GM21786 (cell line): Measurements from ENCODE around the gene MYBPH.

Experiments used
- ATAC-seq: cut with Tn5 transposase; IDR thresholded peaks from one replicate; pipeline ENCODE4 v1.9.1; 2021; ENCODE audit not compliant: unreplicated experiment

The MYBPH gene

GRCh38 chr1:203167026-203167912 lies 8.4 kb downstream of the MYBPH start:
- ATAC-seq, result no peak

DNA sequence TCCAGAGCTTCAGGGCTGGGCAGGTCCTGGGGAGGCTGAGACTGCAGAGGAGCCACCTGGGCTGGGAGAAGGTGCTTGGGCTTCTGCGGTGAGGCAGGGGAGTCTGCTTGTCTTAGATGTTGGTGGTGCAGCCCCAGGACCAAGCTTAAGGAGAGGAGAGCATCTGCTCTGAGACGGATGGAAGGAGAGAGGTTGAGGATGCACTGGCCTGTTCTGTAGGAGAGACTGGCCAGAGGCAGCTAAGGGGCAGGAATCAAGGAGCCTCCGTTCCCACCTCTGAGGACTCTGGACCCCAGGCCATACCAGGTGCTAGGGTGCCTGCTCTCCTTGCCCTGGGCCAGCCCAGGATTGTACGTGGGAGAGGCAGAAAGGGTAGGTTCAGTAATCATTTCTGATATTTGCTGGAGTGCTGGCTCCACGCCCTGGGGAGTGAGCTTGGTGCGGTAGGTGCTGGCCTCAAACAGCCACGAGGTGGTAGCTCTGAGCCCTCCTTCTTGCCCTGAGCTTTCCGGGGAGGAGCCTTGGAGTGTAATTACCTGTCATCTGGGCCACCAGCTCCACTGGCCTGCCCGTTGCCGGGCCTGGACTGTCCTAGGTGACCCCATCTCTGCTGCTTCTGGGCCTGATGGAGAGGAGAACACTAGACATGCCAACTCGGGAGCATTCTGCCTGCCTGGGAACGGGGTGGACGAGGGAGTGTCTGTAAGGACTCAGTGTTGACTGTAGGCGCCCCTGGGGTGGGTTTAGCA lies 9.3 kb downstream of the MYBPH start:
- ATAC-seq, result peak; percentile 60

DNA sequence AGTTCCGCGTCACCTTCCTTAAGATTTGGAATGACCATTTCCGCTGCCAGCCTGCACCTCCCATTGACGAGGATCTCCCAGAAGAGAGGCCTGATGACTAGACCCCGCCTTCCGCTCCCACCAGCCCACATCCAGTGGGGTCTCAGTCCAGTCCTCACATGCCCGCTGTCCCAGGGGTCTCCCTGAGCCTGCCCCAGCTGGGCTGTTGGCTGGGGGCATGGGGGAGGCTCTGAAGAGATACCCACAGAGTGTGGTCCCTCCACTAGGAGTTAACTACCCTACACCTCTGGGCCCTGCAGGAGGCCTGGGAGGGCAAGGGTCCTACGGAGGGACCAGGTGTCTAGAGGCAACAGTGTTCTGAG lies 9.8 kb downstream of the MYBPH start:
- ATAC-seq, result no peak

DNA sequence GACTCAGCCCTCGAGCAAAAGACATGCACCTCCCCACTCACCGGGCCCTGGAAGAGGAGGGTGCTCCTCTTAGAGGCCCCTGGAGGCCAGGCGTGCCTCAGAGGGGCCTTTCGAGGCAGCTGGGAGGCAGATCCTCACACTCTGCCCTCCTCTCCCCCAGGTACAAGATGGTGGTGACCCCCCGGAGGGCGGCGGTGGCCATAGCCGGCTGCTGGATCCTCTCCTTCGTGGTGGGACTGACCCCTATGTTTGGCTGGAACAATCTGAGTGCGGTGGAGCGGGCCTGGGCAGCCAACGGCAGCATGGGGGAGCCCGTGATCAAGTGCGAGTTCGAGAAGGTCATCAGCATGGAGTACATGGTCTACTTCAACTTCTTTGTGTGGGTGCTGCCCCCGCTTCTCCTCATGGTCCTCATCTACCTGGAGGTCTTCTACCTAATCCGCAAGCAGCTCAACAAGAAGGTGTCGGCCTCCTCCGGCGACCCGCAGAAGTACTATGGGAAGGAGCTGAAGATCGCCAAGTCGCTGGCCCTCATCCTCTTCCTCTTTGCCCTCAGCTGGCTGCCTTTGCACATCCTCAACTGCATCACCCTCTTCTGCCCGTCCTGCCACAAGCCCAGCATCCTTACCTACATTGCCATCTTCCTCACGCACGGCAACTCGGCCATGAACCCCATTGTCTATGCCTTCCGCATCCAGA lies 10.4 kb downstream of the MYBPH start:
- no peak for ATAC-seq

DNA sequence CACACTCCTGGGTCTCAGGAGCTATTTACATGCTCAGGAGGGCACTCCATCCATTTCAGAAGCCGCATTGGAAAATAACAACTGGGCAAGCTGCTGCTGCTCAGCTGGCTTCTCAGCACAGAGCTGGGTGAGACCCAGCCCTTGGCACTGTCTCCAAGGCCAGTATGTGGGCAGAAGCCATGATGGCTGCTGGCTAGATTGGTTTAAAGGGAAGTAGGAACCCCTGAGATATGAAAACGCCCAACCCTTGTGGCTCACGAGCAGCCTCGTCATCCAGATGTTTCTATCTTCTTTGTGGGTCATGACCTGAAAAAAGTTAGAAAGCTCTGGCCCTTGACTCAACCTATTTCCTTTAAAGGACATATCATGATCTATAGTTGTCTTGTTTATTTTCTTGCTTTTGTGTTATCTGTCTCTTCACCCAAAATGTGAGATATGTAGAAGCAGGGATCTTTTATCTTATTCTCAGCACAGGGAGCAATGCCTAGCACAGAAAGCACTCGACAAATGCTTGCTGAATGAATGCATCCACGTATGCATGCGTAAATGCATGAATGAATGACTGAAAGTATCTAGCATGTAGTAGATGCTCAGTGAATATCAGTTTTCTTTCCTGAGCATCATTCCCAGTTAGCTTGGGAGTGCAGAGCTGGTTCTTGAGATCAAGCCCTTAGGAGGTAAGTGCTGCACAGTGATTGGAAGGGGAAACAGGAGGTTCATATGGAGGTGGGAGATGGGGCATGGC lies 11.6 kb downstream of the MYBPH start:
- no peak for ATAC-seq

GRCh38 chr1:203162403-203162802 lies 13.2 kb downstream of the MYBPH start:
- ATAC-seq, result no peak

- no peak for ATAC-seq
Measured at GRCh38 chr1:203161703-203162102, 13.9 kb downstream of the MYBPH start.

GRCh38 chr1:203161175-203161574 lies 14.5 kb downstream of the MYBPH start:
- no peak for ATAC-seq

- no peak for ATAC-seq
Measured at GRCh38 chr1:203159844-203160243, 15.8 kb downstream of the MYBPH start.

DNA sequence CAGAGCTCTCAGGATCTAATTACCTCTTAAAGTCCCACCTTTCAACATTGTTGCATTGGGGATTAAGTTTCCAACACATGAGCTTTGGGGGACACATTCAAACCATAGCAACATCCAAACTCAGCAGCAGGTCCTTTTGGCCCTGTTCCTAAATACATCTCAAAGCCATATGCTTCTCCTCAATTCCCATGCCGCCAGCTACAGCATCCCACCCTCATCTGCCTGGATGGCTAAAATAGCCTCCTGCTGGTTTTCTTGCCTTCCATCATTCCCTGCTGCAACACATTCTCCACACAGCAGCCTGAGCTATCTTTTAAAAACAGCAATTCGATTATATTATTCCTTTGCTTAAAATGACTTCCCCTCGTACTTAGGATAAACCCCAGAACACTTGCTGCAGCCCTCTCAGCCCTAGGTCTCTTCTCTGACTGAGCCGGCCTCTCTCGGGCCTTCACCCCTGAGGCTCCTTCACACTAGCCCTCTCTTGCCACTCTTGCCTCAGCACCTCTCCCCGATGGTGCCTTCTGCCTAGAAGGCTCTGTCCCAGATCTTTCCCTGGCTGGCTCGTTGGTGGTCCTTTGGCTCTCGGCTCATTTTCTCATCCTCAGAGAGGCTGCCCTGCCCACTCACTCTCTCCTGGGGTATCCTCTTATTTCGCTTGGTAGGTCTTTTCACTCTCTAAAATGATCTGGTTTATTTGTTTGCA lies 16.5 kb downstream of the MYBPH start:
- no peak for ATAC-seq

GRCh38 chr1:203158423-203158822 lies 17.2 kb downstream of the MYBPH start:
- no peak for ATAC-seq

DNA sequence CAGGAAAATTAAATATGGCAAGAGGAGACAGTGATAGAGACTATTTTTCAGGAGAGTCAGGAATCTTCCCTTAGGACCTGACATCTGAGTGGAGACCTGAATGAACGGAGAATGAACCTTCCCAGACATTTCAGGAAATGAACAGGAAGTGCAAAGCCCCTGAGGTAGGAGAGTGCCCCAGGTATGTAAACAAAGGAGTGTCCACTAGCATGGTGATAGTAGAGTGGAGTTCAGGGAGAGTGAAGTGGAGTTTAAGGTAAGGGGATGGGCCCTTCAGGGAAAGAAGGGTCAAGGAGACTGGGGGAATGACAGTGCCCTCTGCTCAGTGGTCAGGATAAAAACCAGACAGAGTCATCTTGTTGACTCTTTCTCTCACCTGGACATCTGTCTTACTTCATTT lies 19.3 kb downstream of the MYBPH start:
- no peak for ATAC-seq

GRCh38 chr1:203153989-203154821 lies 21.4 kb downstream of the MYBPH start:
- ATAC-seq, result no peak

DNA sequence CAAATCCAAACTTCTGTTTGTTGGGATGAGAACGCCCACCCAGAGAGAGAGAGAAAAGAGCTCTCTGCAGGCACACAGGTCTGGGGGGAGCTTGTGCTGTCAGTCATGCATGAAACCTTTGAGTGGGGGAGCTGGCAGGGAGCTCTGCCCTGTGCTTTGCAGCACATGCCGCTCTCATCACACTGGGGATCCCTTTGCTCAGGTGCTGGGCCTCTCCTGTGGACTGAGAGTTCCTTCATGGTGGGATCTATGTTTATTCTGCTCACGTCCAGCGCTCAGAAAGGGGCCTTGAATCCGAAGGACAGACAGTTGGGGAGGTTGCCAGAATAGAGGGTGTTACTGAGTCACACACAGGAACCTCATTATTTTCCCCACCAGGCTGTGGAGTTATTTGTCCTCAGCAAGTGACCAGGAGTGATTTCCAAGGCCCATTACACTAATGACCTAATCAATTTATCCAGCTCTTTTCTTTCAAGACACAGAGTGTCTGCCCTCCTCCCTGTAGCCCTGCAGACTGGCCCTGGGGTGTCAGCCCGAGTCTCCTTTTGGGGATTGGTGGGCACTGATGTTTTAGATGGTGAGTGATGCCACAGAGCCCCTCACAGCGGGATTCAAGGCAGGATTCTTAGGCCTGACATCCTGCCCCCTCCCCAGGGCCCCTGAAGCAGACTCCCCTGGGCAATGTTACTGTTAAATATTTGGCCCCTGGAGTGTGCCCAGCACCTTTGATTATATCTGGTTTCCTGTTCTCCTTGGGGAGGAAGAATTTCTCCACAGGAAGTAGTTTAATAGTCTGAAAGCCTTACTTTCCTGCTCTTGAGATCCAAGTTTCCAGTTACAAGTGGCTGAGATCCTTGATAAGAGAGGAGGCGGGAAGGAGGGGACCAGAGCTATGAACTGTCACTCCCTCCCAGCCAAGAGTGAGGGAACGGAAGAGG lies 22.3 kb downstream of the MYBPH start:
- no peak for ATAC-seq

DNA sequence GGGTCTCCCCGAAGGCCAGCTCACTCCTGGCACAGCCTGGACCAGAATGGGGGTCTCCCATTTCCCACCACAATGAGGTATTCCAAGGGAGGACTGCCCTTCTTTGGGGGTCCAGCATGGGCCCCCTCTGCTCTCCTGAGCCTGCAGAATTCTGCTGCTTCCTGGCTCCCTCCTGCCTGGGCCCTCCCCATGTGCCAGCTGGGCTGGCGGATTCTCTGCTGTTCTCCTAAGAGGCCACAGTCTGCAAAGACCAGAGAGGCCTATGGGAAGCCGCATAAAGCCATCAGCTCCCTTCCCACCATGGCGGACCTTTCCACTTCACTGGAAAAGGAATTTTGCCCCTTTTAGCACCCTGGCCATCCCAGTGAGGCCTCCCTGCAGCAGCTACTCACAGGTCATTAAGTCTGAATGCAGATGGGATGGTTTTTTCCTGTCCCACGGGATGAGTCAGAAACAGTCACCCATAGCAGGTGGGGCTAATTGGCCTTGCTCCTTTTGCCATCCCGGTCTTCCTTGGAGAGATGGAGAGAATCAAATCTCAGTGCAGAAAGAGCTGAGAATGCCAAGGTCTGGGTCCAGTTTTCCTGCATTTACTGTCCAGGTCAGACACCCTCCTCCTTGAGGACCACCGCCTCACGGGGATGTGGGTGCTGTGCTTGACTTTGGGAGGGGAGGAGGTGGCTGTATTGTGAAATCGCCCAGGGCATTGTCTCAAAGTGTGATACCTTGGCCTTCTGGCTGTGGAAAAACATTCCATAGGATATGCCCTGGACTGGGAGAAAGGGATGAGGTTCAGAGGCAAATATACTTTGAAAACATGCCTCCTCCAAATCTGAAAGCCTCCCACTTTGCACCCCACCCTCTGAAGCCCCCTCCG lies 23.2 kb downstream of the MYBPH start:
- ATAC-seq, result no peak

DNA sequence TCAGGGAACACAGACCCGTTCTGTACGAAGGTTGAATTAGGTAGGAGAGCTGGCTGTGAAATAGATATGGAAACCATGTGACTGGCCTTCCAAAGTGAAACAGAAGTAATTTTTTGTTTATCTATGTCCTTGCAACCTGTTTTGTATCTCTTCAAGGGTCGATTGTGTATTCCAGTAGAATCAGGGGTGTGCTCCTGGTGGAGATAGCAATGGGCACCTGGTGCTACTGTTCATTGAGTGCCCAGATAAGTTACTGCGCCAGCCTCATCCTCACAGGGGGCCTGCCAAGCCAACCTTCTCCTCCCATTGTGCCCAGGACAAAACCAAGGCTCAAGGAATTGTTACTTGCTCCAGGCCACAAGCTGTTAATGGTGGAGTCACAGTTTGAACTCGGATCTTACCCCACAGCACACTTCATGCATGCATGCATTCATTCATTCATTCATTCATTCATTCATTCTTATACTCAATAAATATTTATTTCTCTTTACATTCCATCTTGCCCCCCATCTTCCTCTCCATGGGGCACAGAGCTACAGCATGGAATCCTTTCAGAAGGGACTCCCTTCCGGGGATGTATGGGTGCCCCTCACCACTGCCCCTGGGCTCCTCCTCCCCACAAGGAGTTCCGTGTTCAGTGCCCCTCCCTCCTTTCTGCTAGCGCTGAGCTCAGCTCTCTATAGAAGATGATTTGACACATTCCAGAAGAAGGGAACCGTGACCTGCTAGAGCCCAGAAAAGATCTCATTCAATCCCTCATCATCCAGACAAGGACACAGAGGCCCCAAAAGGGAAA lies 24.1 kb downstream of the MYBPH start:
- no peak for ATAC-seq
